OCI-LY1 (cell line): ENCODE measurements around the gene LMNA.

ENCODE experiments used
- H2AFZ ChIP-seq: fragments of 200-600 bp; sonication (generic), shearing (Covaris generic); 2 replicates; pipeline ENCODE4 v1.6.0; 2014; ENCODE audit warnings: antibody characterized with exemption, mild to moderate bottlenecking, low read length
- H3F3A ChIP-seq: fragments of 200-600 bp; sonication (generic), shearing (Covaris generic); 2 replicates; pipeline ENCODE4 v1.6.0; 2014; ENCODE audit warnings: mild to moderate bottlenecking, antibody characterized with exemption, low read length, moderate library complexity; ENCODE audit not compliant: insufficient read depth
- H3K27ac ChIP-seq: fragments of 200-600 bp; sonication (generic); 2 replicates; pipeline ENCODE4 v1.5.1; 2014; ENCODE audit warnings: low read length, mixed run types, mild to moderate bottlenecking, low read depth; ENCODE audit not compliant: poor library complexity, severe bottlenecking
- H3K27me3 ChIP-seq: fragments of 200-600 bp; sonication (generic); 2 replicates; pipeline ENCODE4 v1.6.0; 2014; ENCODE audit warnings: antibody characterized with exemption, mild to moderate bottlenecking, low read length, moderate library complexity; ENCODE audit not compliant: insufficient read depth
- H3K36me3 ChIP-seq: fragments of 200-600 bp; sonication (generic); 2 replicates; pipeline ENCODE4 v1.6.1; 2014; ENCODE audit warnings: mild to moderate bottlenecking, antibody characterized with exemption, low read length, moderate library complexity, mixed read lengths; ENCODE audit not compliant: insufficient read depth
- H3K4me1 ChIP-seq: fragments of 200-600 bp; sonication (generic); 2 replicates; pipeline ENCODE4 v1.5.1; 2014; ENCODE audit warnings: mild to moderate bottlenecking, low read length, moderate library complexity; ENCODE audit not compliant: insufficient read depth, severe bottlenecking
- H3K4me2 ChIP-seq: fragments of 200-600 bp; sonication (generic), shearing (Covaris generic); 2 replicates; pipeline ENCODE4 v1.6.1; 2014; ENCODE audit warnings: low read length
- H3K4me3 ChIP-seq: fragments of 200-600 bp; sonication (generic); 2 replicates; pipeline ENCODE4 v1.5.1; 2014; ENCODE audit warnings: low read length, low read depth, mild to moderate bottlenecking, mixed read lengths; ENCODE audit not compliant: poor library complexity, severe bottlenecking
- H3K79me2 ChIP-seq: fragments of 200-600 bp; shearing (Covaris generic); 2 replicates; pipeline ENCODE4 v1.6.1; 2016; ENCODE audit warnings: mixed run types, low read length, mixed read lengths; ENCODE audit not compliant: insufficient read depth
- H3K9ac ChIP-seq: fragments of 200-600 bp; sonication (generic), shearing (Covaris generic); 2 replicates; pipeline ENCODE4 v1.6.1; 2014; ENCODE audit warnings: mild to moderate bottlenecking, low read length, mixed read lengths
- H3K9me2 ChIP-seq: fragments of 200-600 bp; sonication (generic), shearing (Covaris generic); 2 replicates; pipeline ENCODE4 v1.6.1; 2014; ENCODE audit warnings: low read depth, mild to moderate bottlenecking, low read length, mixed read lengths
- H3K9me3 ChIP-seq: fragments of 200-600 bp; shearing (Covaris generic); 2 replicates; pipeline ENCODE4 v1.6.1; 2014; ENCODE audit warnings: low read length, mixed read lengths
- H4K20me1 ChIP-seq: fragments of 200-600 bp; sonication (generic), shearing (Covaris generic); 2 replicates; pipeline ENCODE4 v1.6.0; 2016; ENCODE audit warnings: mild to moderate bottlenecking, low read length; ENCODE audit not compliant: insufficient read depth
- EZH2 ChIP-seq: fragments of 200-600 bp; sonication (generic), shearing (Covaris generic); IDR thresholded peaks from 2 replicates; pipeline ENCODE4 v1.8.0; 2017; ENCODE audit warnings: borderline replicate concordance, mixed run types, mild to moderate bottlenecking, antibody characterized with exemption, low read length, moderate library complexity, mixed read lengths
- TF ChIP-seq, protein P1 (sequence below): fragments of 200-600 bp; sonication (generic), shearing (Covaris generic); IDR thresholded peaks from 2 replicates; pipeline ENCODE4 v1.5.1; 2017; ENCODE audit warnings: mild to moderate bottlenecking, antibody characterized with exemption, low read length, moderate library complexity, mixed read lengths

Gene LMNA

DNA sequence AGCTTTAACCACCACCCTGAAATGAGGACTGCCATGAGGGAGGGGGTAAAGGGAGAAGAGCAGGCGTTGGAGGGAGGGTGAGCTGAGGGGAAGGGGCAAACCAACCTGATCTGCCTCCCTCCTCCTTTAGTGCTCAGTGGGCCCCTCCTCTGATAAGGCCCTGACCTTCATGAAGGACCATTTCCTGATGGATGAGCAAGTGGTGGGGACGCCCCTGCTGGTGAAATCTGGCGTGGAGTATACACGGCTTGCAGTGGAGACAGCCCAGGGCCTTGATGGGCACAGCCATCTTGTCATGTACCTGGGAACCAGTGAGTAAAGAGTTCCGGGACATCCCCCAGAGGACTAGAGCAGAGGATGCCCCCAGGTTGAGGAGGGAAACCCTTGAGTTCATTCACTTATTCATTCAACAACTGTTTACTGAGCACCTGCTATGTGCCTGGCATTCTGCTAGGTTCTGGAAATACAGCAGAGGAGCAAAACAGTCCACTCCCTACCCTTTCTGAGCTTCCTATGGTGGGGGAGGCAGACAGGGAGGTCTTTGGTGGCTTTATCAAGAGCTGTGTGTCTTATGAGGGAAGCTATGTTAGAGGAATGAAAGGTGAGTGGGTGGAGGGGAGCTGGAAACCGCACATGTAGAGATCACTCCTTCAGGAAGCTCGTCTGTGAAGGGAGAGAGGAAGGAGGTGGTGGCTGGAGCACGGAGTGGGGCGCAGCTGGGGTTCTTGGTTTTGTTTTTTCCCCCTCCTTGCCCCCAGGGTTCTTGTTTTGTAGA lies 58.4 kb downstream of the LMNA start:
- Histone ChIP-seq H3K4me1 (no peaks in the 10 kb centered on the region), H3K27me3 (no peaks in the 10 kb centered on the region), H3K9me3 (no peaks in the 10 kb centered on the region), H4K20me1 (no peaks in the 10 kb centered on the region), H2AFZ (no peak overlapping the region), H3K36me3 (peaks cover 47% of the 10 kb centered on the region), H3K27ac (no peak overlapping the region), H3K4me3 (no peak overlapping the region), H3K9ac (no peak overlapping the region), H3F3A (no peaks in the 10 kb centered on the region), H3K9me2 (no peaks in the 10 kb centered on the region), H3K4me2 (no peak overlapping the region), H3K79me2 (no peaks in the 10 kb centered on the region)
- TF ChIP-seq EZH2: no peak
- TF ChIP-seq, protein P1, sequence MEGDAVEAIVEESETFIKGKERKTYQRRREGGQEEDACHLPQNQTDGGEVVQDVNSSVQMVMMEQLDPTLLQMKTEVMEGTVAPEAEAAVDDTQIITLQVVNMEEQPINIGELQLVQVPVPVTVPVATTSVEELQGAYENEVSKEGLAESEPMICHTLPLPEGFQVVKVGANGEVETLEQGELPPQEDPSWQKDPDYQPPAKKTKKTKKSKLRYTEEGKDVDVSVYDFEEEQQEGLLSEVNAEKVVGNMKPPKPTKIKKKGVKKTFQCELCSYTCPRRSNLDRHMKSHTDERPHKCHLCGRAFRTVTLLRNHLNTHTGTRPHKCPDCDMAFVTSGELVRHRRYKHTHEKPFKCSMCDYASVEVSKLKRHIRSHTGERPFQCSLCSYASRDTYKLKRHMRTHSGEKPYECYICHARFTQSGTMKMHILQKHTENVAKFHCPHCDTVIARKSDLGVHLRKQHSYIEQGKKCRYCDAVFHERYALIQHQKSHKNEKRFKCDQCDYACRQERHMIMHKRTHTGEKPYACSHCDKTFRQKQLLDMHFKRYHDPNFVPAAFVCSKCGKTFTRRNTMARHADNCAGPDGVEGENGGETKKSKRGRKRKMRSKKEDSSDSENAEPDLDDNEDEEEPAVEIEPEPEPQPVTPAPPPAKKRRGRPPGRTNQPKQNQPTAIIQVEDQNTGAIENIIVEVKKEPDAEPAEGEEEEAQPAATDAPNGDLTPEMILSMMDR: peak; percentile 10; the same call in 1 of the 2 replicates

DNA sequence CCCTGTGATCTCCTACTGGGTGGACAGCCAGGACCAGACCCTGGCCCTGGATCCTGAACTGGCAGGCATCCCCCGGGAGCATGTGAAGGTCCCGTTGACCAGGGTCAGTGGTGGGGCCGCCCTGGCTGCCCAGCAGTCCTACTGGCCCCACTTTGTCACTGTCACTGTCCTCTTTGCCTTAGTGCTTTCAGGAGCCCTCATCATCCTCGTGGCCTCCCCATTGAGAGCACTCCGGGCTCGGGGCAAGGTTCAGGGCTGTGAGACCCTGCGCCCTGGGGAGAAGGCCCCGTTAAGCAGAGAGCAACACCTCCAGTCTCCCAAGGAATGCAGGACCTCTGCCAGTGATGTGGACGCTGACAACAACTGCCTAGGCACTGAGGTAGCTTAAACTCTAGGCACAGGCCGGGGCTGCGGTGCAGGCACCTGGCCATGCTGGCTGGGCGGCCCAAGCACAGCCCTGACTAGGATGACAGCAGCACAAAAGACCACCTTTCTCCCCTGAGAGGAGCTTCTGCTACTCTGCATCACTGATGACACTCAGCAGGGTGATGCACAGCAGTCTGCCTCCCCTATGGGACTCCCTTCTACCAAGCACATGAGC lies 62.2 kb downstream of the LMNA start:
- no peaks in the 10 kb centered on the region for H3K9me2 ChIP-seq
- TF ChIP-seq, protein P1: no peak
- TF ChIP-seq EZH2: no peak
- H3F3A ChIP-seq: no peaks in the 10 kb centered on the region
- H2AFZ ChIP-seq: no peak overlapping the region
- H3K9ac ChIP-seq: no peak overlapping the region
- peaks cover 40% of the 10 kb centered on the region for H3K36me3 ChIP-seq
- H3K9me3 ChIP-seq: no peaks in the 10 kb centered on the region
- H3K27me3 ChIP-seq: no peaks in the 10 kb centered on the region
- H3K27ac ChIP-seq: no peak overlapping the region
- H4K20me1 ChIP-seq: no peaks in the 10 kb centered on the region
- no peak overlapping the region for H3K4me2 ChIP-seq
- no peaks in the 10 kb centered on the region for H3K79me2 ChIP-seq
- no peak overlapping the region for H3K4me3 ChIP-seq
- H3K4me1 ChIP-seq: no peaks in the 10 kb centered on the region

DNA sequence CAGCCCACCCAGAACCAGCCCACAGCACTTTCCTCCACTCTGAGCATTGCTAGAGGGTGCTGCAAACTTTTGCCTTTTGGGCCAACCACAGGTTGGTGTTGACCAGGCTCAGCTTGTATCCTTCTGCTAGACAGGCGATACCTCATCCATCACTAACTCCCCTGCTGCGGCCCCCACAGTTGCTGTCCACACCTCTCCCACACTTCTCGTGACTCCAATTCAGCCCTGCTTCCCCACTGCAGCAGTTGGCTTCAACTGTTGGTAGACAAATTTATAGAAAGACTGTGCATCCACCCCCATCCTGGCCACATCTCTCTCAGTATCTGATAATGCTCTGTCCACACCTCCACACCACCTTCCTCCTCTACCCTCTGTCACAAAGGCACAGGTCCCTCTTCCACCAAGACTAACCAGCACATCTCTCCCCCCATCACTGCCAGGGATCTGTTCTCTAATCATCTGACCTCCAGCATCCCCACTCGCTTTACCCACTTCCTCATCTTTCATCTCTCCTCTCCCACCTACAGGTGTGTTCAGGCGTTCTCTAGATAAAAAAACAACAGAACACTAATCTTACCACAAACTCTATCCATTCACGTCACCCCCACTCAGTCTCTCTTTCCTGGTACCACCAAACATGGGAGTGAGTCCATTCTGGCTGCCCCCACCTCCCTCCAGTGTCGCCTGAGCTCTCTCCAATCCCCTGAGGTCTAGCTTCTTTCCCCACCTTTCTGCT lies 63.6 kb downstream of the LMNA start:
- Histone ChIP-seq H3K9ac (no peak overlapping the region), H3K79me2 (no peaks in the 10 kb centered on the region), H3K36me3 (peaks cover 38% of the 10 kb centered on the region), H3K27me3 (no peaks in the 10 kb centered on the region), H3K9me2 (no peaks in the 10 kb centered on the region), H3K27ac (no peak overlapping the region), H3K4me3 (no peak overlapping the region), H4K20me1 (no peaks in the 10 kb centered on the region), H2AFZ (no peak overlapping the region), H3K4me1 (no peaks in the 10 kb centered on the region), H3K9me3 (no peaks in the 10 kb centered on the region), H3K4me2 (no peak overlapping the region), H3F3A (no peaks in the 10 kb centered on the region)
- TF ChIP-seq EZH2: no peak
- TF ChIP-seq, protein P1: no peak
